GM18511 (cell line): ENCODE results near the gene ABI3BP.

ENCODE experiments used
- ATAC-seq: cut with Tn5 transposase; IDR thresholded peaks from one replicate; pipeline ENCODE4 v1.9.1; 2021; ENCODE audit warnings: mild to moderate bottlenecking, moderate library complexity; ENCODE audit not compliant: unreplicated experiment

ABI3BP gene

DNA sequence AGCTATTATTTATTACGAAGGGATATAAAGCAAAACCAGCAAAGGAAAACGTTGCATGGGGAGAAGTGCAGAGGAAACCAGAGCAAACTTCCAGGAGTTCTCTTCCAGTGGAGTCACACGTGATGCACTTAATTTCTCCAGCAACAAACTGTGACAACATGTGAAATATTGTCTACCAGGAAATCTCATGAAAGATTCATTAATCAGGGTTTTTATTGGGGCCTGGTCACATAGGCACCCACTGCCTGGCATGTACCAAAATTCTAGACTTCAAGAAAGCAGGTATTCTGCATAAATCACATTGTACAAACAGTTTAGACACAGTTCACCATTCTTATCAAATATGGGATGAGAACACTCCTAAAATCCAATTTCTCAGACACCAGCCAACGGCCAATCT, 289.4 kb downstream of the ABI3BP start:
- no peak for ATAC-seq

- no peak for ATAC-seq
These were observed 290.3 kb downstream of the ABI3BP start for GRCh38 chr3:100702980-100703345.

DNA sequence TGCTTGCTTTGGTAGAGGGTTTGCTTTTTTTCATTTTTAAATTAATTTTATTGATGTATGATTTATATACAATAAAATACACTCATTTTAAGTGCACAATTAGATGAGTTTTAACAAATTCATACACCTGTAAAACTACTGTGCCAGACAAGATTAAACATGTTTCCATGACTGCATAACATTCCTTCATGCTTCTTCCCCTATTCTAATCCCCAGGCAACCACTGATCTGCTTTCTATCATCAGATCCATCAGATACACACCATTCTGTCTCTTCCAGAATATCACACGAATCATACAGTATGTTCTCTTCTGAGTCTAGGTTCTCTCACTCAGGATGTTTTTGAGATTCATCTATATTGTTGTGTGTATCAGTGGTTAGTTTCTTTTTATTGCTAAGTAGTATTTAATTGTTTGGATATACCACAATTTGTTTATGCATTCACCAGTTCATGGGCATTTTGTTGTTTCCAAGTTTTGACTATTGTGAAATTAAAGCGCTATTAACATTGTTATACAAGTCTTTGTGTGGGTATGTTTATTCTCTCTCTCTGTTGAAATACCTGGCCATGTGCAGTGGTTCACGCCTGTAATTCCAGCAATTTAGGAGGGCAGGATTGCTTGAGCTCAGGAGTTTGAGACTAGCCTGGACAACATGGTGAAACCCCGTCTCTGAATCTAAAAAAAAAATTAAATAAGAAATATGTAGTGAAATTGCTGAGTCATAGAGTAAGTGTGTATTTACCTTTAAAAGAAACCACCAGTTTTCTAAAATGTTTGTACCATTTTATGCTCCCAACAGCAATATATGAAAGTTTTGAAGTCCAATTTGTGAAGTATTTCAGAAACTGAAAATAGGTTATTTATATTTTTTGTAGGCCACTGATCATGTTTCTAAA, 290.9 kb downstream of the ABI3BP start:
- peak; percentile 52 for ATAC-seq

DNA sequence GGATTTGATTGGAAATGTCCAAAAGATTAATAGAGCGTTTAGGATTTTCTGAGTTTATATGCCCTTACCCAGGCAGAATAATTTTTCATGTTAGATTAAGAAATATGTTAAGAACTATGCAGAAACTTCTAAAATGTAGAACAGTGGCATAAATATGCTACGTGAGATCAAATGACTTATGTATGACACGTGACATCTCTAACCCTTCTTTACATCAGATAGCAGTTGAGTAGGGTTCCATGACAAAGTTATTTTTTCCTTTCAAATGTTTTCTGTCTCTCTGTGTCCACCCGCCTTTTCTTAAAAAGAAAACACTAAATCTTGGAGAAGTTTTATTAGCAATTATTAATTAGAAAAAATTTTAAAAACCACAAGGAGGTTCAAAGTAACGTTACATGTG, 292.5 kb downstream of the ABI3BP start:
- ATAC-seq: no peak
